HT-29 (cell line): ENCODE results near the gene BCAS3. TPM values are rescaled to one million over a fixed set of nuclear protein-coding genes. Genes with fewer than 3 reads are reported as not detected.
"Not testable (repeated sequence)": the region's sequence is repeated elsewhere in the genome, so short reads cannot be mapped to it uniquely, and the experiment has no call there.

ENCODE experiments used
- DNase-seq: peaks from one replicate; pipeline ENCODE4 v3.0.0-alpha.2; 2015; ENCODE audit warnings: low spot score
- small RNA-seq: library from RNA; depleted of rRNA; stranded (forward); fragments of <200 nt; gene quantifications from one replicate; pipeline ENCODE3, GENCODE V24; 2014
- total RNA-seq: library from RNA; depleted of rRNA; stranded (reverse); fragments of >200 nt; shearing (Covaris generic); gene quantifications from 2 replicates; pipeline ENCODE4 v1.2.3, GENCODE V29; 2014; rRNA removed

Gene BCAS3
- total RNA-seq, 1 experiment from 2014 or later = 10.2 TPM

DNA sequence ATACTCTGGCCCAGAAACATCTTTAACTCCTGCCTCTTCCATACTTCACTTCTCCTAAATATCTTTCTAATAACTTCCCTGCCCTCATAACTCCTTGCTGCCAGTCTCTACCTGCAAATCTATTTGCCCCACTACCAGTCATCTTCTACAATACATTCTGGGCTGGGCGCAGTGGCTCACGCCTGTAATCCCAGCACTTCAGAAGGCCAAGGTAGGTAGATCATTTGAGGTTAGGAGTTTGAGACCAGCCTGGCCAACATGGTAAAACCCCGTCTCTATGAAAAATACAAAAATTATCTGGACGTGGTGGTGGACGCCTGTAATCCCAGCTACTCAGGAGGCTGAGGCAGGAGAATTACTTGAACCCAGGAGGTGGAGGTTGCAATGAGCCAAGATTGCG, 763.9 kb downstream of the BCAS3 start:
- DNase-seq = not testable (repeated sequence)

DNA sequence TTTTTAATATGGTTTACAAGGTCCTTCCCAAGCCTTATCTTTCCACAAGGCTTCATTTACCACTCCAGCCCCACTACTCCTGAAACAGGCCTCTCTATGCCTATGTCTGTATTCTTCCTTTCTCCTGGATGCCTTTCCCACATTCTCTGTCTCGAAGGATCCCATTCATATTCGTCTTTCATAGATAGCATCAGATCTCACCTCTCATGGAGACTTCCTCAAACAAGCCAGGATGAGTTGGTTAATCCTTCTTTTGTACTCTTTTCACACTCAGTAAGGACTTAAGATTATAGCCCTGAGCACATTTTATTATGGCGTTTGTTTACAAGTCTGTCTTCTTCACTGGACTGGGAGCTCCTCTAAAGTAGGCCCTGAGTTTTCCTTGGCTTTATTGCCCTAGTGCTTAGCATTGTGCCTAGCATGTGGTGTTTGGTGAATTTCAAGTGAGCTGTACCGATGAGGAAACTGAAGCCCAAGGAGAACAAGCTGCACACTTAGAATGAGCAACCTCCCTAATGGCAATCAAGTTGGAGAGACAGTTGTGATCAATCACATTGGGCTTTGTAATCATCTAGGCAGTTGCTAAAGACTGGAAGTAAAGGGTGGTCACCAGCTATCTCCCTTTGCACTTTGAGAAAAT, 764.6 kb downstream of the BCAS3 start:
- no peak for DNase-seq

Small RNA genes lying within 50 kb of the gene (small RNA-seq; reads per million reads assigned to genes)
- gene RF00019 (not detected), gene RN7SL448P (not detected), gene RN7SL606P (not detected), gene RNU6-623P (not detected)

Other genes with a start within 250 kb of the BCAS3 start
- 8.0 and 8.3 TPM in 2 replicates for gene APPBP2, start 151.6 kb upstream of the BCAS3 start, total RNA-seq
- gene PPM1D, start 77.7 kb upstream of the BCAS3 start, total RNA-seq = 11.3 and 13.1 TPM in 2 replicates